HG02852 (cell line): ENCODE results near the gene CXCL16.
"Not testable (repeated sequence)": the region's sequence is repeated elsewhere in the genome, so short reads cannot be mapped to it uniquely, and the experiment has no call there.

Experiments
- ATAC-seq: cut with Tn5 transposase; IDR thresholded peaks from one replicate; pipeline ENCODE4 v1.9.1; 2021; ENCODE audit warnings: mild to moderate bottlenecking, moderate library complexity; ENCODE audit not compliant: unreplicated experiment

Gene CXCL16

DNA sequence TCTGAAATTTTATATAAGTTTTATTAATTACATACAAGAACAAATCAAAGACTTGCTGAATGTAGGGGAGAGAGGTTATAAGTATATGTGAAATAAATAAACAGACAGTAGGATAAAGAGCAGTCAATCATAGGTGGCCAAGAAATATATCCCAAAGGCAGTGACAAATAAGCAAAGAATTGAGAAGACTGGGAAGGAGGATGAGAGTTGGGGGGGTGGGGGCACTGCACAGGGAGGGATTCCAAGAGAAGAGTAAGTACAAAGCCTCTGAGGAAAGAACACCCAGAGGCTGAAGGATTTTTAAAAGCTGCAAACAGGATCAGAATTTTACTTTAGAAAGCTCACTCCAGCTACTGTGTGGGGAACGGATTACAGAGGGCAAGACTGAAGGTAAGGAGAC, 38.6 kb downstream of the CXCL16 start:
- ATAC-seq = no peak

DNA sequence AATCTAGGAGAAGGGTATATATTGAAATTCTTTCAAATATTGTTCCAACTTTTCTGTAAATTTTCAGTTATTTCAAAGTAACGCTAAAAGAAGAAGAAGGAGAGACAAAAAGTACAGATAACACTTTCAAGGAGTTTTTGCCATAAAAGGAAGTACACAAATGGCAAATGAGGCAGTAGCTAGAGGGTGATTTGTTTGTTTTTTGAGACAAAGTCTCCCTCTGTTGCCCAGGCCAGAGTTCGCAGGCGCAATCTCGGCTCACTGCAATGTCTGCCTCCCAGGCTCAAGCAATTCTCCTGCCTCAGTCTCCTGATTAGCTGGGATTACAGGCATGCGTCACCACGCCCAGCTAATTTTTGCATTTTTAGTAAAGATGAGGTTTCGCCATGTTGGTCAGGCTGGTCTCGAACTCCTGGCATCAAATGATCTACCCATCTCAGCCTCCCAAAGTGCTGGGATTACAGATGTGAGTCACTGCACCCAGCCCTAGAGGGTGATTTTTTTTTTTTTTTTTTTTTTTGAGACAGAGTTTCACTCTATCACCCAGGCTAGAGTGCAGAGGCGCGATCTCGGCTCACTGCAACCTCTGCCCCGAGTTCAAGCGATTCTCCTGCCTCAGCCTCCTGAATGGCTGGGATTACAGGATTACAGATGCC, 40.2 kb downstream of the CXCL16 start:
- not testable (repeated sequence) for ATAC-seq

GRCh38 chr17:4696437-4696805, 43.3 kb downstream of the CXCL16 start:
- ATAC-seq = no peak

DNA sequence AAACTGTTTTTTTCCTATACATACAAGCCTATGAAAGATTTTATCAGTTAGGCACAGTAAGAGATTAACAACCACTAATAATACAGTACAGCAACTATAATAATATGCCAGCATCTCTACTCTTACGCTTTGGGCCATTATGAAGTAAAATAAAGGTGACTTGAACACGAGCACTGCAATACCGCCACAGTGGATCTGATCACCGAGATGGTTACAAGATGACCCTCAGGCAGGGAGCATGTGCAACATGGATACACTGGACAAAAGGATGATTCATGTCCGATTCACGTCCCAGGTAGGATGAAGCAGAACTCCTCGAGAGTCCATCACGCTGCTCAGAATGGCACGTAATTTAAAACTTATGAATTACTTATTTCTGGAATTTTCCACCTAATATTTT, 46.3 kb downstream of the CXCL16 start:
- no peak for ATAC-seq

DNA sequence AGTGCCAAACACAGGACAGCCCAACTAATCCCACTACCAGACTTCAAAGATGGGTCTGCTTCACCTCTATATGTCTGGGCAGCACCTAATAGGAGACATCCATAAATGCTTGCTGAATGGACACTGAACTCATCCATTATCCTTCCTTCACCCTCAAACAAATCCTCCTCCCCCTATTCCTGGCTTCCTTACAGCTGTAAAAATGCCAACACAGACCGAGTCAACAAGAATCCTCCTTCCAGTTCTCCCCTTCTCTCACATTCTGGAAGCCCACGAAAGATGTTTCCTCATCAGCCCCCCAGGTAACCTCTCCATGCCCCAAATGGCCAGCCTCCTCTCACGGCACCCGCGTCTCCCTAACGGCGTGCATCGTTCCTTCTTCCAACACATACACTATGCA, 48.0 kb downstream of the CXCL16 start:
- ATAC-seq = no peak

DNA sequence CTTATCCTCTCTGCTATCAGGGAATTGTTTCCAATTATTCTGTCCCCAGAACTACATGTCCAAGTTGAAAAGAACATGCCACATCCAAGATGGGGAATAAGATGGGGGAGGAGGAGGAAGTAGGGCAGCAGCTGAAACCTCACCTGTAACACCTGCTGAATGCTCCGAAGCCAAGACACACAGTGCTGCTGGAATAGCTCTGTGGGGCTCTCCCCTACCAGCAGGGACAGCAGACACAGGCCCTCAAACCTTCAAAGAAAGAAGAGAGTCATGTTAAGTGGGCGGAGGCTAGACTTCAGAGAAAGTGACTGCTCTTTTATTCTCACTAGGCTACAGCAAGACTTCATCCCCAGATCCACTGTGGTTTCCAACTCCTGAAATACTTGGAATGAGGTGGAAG, 49.0 kb downstream of the CXCL16 start:
- no peak for ATAC-seq

DNA sequence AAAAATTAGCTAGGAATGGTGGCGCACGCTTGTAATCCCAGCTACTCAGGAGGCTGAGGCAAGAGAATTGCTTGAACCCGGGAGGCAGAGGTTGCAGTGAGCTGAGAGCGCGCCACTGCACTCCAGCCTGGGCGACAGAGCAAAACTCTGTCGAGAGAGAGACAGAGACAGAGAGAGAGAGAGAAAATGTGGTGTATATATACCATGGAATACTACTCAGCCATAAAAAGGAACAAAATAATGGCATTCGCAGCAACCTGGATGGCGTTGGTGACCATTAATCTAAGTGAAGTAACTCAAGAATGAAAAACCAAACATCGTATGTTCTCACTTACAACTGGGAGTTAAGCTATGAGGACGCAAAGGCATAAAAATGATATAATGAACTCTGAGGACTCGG, 49.9 kb downstream of the CXCL16 start:
- not testable (repeated sequence) for ATAC-seq

DNA sequence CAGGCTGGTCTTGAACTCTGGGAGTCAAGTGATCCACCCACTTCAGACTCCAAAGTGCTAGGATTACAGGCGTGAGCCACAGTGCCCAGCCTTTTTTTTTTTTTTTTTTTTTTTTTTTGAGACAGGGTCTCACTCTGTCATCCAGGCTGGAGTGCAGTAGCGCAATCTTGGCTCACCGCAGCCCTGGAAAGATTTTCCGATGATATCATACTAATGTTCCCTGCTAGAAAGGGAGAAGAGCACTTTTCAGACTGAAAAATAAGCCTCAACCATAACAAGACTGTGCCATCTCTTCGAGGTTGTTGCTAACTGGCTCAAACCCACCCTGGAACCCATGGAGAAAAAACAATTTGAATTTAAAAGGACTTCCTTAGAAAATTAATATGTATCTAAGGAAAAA, 56.0 kb downstream of the CXCL16 start:
- not testable (repeated sequence) for ATAC-seq
